GM23338 (cell line): ENCODE measurements around the gene IQGAP1.

Source experiments
- EZH2 ChIP-seq: fragments of 200-600 bp; sonication (generic); IDR thresholded peaks from one replicate; pipeline ENCODE4 v1.8.0; 2017; ENCODE audit warnings: antibody characterized with exemption, mild to moderate bottlenecking, low read depth; ENCODE audit not compliant: unreplicated experiment
- POLR2AphosphoS5 ChIP-seq: IDR thresholded peaks from 2 replicates; pipeline ENCODE4 v1.6.1; 2016; ENCODE audit warnings: antibody characterized with exemption, low read depth
- TF ChIP-seq, protein P1 (sequence below), 2 experiments: fragments of 200-600 bp in 1 of 2; sonication (generic) in 1 of 2; conservative IDR thresholded peaks; 2 replicates each; pipeline versions ENCODE4 v1.5.1 to v1.6.1; 2016 to 2017; ENCODE audit warnings: antibody characterized with exemption in 2 of 2, low read depth in 2 of 2, mild to moderate bottlenecking in 2 of 2, moderate library complexity in 1 of 2

DNA sequence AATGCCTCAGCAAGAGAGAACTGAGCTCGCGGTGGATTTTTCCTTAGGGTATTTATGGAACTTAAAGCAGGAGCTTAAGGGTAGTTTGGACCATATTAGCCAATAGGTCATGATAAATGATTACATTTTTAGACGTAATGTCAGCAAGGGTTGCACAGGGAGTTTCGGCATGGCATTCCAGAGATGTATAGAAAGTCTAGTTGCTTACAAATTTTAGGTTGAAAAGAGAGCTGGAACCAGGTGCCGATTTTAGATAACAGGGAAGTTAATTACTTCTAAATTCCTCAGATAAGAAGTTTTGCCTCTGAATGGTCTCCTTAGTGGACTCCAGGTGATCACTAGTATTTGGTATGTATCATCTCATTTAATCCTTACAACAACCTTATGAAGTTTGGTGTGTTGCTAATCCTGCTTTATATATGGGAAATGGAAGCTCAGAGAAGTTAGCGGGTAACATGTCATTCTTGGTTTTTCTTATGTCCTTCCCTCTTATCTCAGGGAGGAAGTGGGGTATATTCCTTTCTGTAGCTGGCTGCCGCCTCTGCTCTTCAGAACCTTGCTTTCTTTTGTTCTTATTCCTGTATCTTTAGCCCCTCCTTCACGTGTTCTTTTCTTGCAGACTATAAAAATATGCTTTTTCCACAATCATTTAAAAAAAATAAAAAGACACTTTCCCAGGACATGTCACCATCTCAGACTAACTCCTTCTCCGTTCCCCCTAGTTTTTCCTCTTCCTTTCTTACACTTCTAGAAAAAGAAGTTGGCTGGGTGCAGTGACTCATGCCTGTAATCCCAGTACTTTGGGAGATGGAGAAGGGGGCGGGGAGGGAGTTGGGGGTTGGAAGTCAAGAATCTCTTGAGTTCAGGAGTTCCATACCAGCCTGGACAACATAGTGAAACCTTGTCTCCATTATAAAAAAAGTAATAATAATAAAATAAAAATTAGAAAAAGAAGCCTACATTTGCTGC lies 25.7 kb downstream of the IQGAP1 start:
- TF ChIP-seq EZH2 (no peak), POLR2AphosphoS5 (no peak)
- TF ChIP-seq, protein P1, sequence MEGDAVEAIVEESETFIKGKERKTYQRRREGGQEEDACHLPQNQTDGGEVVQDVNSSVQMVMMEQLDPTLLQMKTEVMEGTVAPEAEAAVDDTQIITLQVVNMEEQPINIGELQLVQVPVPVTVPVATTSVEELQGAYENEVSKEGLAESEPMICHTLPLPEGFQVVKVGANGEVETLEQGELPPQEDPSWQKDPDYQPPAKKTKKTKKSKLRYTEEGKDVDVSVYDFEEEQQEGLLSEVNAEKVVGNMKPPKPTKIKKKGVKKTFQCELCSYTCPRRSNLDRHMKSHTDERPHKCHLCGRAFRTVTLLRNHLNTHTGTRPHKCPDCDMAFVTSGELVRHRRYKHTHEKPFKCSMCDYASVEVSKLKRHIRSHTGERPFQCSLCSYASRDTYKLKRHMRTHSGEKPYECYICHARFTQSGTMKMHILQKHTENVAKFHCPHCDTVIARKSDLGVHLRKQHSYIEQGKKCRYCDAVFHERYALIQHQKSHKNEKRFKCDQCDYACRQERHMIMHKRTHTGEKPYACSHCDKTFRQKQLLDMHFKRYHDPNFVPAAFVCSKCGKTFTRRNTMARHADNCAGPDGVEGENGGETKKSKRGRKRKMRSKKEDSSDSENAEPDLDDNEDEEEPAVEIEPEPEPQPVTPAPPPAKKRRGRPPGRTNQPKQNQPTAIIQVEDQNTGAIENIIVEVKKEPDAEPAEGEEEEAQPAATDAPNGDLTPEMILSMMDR (conservative IDR thresholded peaks at IDR 0.05; ENCODE audit: low read depth in 2 of 2): no peak
